HuH-7 (cell line): ENCODE measurements around the gene ETHE1.

Source experiments
- DNase-seq: peaks from one replicate; pipeline ENCODE4 v3.0.0; 2011; ENCODE audit warnings: low spot score

ETHE1 gene

DNA sequence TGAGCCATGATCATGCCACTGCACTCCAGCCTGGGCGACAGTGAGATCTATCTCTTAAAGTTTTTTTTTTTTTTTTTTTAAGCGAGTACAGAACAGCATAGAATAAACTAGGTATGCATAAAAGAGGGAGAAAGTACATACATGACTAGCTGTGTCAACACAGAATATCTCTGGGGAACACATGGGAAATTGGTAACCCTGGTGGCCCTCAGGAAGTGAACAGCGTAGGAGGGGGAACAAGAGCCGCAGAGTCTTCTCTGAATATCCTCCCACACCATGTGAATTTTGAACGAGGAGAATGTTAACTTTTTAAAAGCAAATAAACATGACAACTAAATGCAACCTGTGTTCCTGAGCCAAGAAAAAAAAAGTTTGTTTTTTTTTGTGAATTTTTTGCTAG, 37.7 kb downstream of the ETHE1 start:
- DNase-seq: no peak

DNA sequence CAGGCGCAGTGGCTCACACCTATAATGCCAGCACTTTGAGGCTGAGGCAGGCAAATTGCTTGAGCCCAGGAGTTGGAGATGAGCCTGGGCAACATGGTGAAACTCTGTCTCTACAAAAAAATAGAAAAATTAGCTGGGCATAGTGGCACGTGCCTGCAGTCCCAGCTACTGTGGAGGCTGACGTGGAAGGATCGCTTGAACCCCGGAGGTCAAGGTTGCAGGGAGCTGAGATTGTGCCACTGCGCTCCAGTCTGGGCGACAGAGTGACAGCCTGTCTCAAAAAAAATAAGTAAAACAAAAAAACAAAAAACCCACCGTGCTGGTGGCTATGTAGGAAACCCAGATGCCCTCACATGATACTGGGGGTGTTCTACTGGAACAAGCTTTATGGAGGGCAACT, 38.8 kb downstream of the ETHE1 start:
- DNase-seq: no peak

DNA sequence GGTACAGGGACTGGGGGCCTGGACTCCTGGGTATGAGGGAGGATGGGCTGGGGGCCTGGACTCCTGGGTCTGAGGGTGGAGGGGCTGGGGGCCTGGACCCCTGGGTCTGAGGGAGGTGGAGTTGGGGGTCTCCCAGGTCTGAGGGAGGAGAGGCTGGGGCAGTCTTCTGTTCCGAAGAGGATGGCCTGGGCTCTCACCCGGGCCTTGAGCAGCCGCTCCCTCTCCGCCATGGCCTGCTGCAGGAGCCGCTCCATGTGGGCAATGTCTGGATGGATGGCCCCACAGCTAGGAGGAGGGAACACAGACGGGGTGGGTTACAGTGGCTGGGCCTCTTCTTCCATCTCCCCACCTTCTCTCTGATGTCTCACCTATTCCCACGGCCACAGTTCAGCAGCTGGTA, 40.6 kb downstream of the ETHE1 start:
- no peak for DNase-seq

DNA sequence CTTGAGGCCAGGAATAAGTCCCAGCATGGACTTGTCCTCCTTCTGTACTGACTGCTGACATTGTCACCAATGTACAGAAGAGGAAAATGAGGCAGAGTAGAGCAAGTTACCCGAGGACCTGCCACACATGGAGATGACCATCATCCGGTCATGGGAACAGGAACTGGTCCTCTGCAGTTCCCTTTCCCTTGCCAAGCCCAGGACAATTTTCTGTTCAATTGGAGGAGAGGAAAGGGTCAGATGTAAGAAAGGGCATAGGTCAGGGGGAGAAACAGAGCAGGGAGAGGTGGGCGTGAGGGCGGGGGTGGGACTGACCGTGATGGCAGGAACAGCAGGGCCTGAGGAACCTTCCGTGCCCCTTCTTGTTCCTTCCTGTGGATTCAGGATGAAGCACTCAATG, 41.0 kb downstream of the ETHE1 start:
- no peak for DNase-seq

DNA sequence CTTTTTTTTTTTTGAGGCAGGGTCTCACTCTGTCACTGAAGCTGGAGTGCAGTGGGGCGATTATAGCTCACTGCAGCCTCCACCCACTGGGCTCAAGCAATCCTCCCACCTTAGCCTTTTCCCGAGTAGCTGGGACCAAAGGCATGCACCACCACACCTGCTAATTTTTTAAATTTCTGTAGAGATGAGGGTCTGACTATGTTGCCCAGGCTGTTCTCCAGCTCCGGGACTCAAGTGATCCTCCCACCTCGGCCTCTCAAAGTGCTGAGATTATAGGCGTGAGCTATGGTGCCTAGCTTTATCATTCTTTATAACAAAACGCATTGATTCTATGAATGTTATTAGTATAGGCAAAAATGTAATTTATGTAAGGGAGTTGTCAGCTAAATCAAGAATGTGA, 43.7 kb downstream of the ETHE1 start:
- DNase-seq: no peak

DNA sequence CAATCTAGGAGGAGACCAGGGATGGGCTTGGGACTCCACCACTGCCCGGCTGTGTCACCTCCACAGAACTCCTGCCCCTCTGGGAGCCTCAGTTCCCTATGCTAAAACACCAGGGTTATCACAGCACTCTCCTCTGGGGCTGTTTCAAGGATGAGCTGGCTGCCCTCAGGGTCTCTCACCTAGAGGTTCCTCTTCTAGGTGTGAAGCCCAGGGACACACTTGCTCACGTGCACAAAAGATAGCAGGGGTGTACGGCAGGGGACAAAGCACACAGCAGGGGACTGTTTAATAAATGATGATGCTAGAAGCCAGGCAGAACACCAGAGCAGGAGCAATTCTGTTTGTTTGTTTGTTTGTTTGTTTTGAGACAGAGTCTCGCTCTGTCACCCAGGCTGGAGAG, 44.8 kb downstream of the ETHE1 start:
- DNase-seq: no peak

DNA sequence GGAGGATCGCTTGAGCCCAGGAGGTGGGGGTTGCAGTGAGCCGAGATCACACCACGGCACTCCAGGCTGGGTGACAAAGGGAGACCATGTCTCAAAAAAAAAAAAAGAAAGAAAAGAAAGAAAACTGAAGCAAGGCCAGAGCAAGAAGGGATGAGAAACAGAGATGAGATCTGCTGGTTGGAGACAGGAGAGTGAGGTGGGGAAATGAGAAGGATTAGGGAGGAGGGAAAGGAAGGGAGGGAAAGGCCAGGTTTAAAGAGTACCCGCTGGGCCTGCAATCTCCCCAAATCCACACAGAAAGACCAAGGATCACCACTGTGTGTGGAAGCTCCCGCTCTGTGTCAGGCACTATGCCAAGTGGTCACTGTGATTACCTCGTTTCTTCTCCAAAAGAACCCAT, 45.3 kb downstream of the ETHE1 start:
- DNase-seq: no peak

DNA sequence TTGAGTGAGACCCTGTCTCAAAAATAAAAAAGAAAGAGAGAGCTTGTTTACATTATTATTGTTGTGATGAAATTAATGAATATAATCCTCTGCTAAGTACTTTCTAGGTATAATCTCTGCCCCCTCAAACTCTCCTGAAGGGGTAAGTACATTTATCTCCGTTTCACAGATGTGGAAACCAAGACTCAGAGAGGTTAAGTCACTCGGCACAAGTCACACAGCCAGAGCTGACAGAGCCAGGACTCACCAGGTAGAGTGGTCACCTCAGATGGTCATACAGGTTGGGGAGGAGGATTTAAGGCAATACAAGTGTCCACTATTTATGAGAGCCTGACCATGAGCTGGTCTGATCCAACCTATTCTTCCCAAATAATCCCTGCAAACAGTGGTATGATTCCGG, 46.4 kb downstream of the ETHE1 start:
- DNase-seq: no peak

DNA sequence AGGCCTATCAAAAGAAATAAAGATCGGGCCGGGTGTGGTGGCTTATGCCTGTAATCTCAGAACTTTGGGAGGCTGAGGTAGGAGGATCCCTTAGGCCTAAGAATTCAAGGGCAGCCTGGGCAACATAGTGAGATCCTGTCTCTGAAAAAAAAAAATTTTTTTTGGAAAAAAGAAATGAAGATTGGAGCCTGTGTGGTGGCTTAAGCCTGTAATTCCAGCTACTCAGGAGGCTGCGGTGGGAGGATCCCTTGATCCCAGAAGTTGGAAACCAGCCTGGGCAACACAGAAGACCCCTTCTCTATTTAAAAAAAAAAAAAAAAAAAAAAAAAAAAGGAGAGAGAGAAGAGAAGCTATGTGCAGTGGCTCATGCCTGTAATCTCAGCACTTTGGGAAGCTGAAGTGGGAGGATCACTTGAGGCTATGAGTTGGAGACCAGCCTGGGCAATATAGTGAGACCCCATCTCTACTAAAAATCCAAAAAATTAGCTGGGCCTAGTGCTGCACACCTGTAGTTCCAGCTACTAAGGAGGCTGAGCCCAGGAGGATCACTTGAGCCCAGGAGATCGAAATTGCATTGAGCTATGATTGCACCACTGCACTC, 46.9 kb downstream of the ETHE1 start:
- no peak for DNase-seq

DNA sequence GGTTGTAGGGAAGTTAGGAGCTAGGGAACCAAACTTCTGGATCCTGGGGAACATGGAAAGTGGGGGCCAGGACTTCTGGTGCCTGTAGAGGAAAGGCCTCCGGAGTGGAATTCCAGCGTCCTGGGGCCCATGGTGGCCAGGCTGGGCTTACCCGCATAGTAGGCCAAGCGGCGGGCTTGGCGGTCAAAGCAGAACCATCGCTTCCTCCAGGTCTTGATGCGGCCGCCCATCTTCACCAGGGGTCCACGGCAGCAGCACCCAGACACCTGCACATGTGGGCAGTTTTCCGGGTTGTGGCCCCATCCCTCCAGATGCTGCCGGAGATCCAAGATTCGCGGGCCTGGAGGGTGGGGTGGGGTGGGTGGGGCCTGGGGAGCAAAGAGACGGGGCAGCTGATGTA, 47.8 kb downstream of the ETHE1 start:
- DNase-seq: no peak

DNA sequence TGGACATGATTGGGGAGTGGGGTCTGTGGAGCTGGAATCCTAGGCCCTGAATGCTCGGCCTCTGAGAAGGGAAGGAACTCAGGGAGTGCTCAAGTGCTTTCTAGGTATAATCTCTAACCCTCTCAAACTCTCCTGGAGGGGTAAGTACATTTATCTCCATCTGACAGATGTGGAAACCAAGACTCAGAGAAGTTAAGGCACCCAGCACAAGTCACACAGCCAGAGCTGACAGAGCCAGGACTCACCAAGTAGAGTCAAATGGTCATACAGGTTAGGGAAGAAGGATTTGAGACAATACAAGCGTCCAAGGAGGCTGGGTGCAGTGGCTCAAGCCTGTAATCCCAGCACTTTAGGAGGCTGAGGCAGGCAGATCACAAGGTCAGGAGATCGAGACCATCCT, 48.7 kb downstream of the ETHE1 start:
- no peak for DNase-seq

DNA sequence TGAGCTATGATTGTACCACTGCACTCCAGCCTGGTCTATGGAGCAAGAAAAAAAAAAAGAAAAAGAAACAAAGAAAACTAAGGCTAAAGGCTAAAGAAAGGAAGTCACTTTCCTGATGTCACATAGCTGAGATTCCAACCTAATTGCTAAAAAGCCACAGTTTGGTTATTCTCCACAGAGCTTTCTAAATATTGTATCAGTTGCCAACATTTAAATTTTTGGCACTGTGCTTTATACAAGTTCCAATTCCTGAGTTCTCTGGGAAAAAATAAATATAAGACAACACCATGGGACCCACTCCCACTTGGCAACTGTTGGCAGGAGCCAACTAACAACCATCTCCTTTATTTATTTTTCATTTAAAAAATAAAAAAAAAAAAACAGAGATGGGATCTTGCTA, 50.4 kb downstream of the ETHE1 start:
- DNase-seq: no peak

DNA sequence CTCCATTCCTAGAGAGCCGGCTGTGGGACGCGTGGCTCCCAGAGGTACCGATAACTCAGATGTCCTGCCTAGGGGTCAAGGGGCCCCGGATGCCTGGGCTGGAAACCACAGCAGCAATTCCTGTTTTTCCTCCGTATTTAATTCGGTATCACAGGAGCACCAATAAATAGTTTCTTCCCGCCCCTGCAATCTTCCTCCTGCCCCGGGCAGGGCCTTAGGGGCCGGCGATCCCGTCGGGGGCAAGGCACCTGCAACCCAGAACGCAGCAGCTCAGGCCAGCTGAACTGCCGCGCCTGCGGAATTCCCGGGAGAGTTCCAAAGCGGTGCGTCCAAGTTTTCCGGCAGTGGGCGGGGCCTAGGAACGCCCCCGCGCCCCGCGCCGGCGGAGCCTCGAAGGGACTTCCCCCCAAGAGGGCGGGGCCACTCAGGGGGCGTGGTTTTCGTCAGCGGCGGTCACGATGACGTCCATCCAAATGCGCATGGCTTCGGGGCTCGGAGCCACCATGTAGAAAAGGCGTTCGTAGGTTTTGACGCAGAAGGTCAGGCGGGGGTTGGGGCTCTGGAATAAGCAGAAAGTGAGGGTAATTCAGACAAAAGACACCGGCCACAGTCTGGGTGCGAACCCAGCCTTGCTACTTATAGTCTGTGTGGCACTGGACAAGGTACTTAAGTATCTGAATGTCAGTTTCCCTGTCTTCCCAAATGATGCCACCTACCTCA, 51.9 kb downstream of the ETHE1 start:
- no peak for DNase-seq

DNA sequence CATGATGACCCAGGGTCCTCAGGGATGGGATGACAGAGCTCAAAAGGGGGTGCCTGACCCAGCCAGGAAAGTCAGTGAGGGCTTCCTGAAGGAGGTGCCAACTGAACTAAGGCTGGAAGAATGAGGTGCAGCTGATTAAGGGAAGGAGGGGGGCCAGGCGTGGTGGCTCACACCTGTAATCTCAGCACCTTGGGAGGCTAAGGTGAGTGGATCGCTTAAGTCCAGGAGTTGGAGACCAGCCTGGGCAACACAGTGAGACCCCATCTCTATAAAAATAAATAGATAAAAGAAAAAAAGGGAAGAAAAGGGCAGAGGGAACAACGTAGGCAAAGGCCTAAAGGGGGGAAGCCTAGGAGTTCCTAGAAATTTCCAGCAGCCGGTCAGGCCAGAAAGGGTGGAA, 52.5 kb downstream of the ETHE1 start:
- no peak for DNase-seq

DNA sequence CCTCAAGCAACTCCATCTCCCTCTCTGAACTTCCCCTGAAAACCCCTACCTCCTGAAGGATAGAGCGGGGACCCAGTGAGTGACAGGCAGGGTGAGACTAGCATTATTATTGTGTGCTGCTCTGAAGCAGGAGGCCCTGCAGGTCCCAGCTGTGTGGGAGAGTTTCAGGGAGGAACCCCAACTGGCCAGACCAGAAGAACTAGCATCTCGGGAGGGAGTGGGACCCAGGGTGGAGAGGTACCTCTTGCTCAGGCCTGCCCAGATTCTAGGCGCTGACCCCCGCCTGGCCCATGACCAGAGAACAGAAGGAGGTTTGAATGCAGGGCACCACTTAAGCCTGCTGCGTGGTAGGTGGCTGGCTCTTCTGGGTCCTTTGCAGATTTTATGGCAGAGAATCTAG, 55.9 kb downstream of the ETHE1 start:
- DNase-seq: no peak

DNA sequence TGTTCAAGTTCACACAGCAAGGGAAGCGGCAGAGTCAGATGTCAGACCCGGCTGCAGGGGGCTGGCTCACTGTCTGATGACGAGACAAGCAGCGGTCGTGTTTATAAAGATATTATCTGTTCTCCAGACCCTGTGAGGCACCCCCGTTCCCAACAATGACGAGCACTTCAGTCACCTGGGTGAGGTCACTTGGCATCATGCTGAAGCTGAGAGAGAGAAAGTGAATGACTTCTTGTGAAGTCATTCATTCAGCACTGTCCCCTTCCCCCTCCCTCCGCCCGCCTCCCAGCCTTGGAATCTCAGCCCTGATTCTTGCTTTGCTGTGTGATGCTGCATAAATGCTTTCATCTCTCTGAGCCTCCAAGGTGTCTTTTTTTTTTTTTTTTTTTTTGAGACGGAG, 56.7 kb downstream of the ETHE1 start:
- no peak for DNase-seq

DNA sequence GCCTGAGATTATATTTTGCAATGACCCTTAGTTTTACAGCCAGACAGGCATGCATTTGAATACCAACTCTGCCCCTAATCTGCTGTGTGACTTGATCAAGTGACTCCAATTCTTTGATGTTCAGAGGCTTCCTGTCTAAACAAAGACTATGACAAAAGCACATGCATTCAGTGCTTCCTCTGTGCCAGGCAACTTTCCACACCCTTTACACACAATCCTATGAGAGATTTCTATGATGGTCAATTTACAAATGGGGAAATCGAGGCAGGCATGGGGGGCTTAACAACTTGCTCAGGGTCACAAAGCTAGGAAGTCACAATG, 57.9 kb downstream of the ETHE1 start:
- no peak for DNase-seq

DNA sequence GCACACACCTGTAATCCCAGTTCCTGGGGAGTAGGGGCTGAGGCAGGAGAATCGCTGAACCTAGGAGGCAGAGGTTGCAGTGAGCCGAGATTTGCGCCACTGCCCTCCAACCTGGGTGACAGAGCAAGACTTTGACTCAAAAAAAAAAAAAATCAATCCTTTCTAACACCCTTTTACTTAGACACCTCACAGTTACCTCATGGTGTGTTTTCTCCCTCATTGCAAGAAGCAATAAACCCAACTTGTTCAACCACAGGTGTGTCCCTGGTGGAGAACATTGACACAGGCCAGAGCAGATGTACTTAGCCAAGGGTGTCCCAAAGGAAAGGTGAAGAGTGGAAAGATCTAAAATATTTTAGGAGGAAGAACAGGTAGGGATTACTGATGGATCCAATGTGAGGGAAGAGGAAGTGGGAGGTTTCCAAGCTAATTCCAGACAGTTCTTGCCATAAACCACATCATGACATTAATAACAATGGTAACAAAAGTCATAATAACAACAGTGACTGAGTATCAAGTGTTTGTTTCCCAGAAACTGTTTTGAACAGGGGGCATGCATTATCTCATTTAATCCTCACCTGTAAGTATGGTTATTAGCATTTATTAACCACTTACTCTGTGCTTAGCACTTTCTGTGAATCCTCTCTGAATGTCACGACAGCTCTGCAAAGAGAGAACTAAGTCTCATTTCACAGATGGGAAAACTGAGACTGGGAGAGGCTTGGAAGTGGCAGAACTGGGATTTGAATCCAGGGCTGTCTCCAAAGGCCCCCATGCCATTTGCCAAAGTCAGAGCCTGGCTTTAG, 58.4 kb downstream of the ETHE1 start:
- DNase-seq: no peak

DNA sequence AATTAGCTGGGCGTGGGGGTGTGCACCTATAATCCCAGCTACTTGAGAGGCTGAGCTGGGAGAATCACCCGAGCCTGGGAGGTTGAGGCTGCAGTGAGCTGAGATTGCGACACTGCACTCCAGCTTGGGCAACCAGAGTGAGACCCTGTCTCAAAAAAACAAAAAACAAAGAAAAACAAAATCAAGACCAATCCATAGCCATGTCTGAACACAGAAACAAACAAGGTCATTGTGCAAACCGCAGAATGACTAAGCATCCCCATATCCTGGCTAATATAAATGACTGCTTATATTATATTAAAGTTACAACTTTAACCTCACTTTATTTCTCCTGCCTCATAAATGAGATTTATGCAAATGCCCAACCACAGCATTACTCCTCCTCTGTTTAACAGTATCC, 59.3 kb downstream of the ETHE1 start:
- no peak for DNase-seq

DNA sequence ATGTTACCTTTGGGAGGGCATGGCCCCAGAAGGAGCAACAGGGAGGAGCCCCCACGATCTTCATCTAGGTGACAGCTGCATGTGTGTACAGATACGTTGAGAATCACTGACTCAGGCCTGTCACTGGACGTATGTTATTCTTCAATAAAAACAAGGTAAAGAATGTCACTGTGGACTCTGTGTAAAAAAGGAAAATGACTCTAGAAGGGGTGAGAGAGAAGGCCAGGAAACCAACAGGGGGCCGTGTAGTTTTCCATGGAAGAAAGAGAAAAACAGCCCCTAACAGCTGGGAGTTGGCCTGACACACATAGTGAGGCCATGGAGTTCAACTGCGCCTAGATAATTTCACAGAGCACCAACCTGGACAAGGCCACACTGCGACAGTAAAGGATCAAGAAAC, 59.7 kb downstream of the ETHE1 start:
- no peak for DNase-seq

DNA sequence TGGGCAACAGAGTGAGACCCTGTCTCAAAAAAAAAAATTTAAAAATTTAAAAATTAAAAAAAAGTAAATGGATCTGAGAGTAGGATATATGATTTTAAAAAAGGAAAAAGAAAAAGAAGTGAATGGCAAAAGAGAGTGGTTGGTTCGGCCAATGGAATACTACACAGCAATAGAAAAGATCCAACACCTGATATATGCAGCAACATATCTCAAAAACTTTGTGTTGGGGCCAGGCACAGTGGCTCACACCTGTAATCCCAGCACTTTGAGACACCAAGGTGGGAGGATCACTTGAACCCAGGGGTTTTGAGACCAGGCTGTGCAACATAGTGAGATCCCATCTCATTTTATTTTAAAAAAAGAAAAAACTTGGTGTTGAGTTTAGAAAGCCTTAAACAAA, 60.2 kb downstream of the ETHE1 start:
- no peak for DNase-seq

DNA sequence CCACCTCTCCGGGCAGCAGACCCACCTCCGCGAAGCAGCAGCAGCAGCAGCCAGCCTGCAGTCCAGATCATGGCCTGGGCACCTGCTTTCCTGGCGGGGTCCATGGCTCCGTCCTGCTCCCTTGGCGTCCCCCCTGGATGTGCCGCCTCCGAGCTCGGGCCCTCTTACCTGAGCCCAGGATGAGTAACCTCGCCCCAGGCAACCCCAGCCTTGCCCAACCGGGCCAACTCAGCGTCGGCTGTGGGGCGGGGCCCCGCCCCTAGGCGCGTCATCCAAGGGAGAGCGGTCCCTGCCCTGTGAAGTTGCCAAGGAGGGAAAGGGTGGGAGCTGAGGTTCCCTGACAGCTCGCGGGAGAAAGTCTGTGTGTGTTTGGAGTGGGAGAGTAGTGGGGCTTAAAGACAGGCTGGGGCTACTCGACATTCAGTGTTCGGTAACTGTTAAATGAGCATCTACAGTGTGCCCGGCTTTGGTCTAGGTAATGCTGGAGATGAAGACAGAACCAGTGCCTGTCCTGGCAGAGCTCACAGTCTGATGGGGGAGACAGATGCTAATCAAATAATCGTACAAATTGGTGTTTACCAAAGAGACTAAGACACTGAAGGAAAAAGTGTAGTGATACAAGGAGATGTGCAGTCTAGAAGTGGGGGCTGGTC, 61.4 kb downstream of the ETHE1 start, which contains the start of gene LYPD3:
TSS of gene LYPD3 (minus strand) at position 141 of the 653 bp plus-strand sequence. CDS start at position 104, 37 bp downstream.
- DNase-seq: no peak
